HG03095 (cell line): ENCODE data around the gene SGO2.
"Not testable (repeated sequence)": the region's sequence is repeated elsewhere in the genome, so short reads cannot be mapped to it uniquely, and the experiment has no call there.

Source experiments
- ATAC-seq: cut with Tn5 transposase; IDR thresholded peaks from one replicate; pipeline ENCODE4 v1.9.1; 2021; ENCODE audit warnings: moderate library complexity; ENCODE audit not compliant: unreplicated experiment

The SGO2 gene

GRCh38 chr2:200620606-200621390 lies 94.8 kb downstream of the SGO2 start:
- no peak for ATAC-seq

GRCh38 chr2:200622106-200622505 lies 96.1 kb downstream of the SGO2 start:
- ATAC-seq = no peak

DNA sequence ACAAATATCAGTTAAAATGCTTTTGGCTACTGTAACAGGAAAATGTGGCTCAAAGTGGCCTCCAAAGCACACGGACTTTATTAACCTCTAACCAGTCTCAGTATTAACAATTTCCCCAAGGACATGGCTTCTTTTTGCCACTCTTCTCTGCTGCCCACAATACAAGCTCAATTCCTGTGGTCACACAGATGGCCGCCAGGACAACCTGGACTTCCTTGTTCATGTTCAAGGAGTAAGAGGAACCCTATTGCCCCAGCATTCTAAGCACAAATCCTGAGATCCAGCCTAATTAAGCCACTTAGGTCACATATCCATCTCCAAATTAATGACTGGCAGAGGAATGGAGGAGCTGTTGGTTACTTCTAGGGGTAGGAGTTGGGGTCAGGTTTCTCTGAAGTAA lies 98.0 kb downstream of the SGO2 start:
- ATAC-seq = no peak

GRCh38 chr2:200624658-200625057 lies 98.7 kb downstream of the SGO2 start:
- no peak for ATAC-seq

- no peak for ATAC-seq
Measured at GRCh38 chr2:200625282-200625681, 99.3 kb downstream of the SGO2 start.

DNA sequence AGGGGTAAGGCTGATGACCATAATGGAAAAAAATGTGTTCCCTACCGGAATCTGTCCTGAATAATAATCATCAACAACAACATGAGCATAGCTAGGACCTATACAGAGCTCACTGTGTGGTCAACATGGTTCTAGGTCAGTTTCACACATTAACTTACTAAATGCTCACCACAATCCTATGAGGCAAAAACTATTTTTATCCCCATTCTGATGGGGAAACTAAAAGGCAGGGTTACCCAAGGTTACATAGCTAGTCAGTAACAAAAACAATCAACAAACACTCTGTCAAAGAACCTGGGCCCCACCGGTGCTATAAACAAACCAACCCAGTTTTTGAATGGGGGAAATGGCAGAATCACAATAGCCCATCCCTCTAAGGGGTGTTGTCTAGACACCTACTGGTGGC lies 100.0 kb downstream of the SGO2 start:
- no peak for ATAC-seq

- ATAC-seq = no peak
Measured at GRCh38 chr2:200627110-200627770, 101.2 kb downstream of the SGO2 start.

- ATAC-seq = not testable (repeated sequence)
Measured at GRCh38 chr2:200628461-200628860, 102.5 kb downstream of the SGO2 start.

DNA sequence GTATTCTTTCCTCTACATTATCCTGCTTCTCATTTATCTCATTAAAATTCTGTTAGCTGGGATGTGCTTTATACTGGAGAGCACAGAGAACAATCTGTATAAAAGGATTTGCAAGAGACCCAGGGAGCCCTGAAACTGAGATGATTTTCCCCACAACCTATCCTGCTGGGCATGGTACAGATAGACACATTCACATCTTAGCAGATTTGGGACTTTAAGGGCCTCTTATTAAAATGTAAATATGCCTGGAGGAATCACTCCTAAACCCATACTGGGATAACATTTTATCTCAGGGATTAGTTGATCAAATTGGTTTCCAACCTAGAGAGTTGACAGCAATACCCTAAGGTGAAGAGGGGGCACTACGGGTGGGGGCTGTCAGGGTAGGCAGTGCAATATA lies 105.3 kb downstream of the SGO2 start:
- no peak for ATAC-seq
